OCI-LY3 (cell line): ENCODE results near the gene CNDP1.

ENCODE experiments used
- H2AFZ ChIP-seq: fragments of 200-600, 300-600 bp; shearing (Covaris generic); 2 replicates; pipeline ENCODE4 v1.6.0; 2014; ENCODE audit warnings: antibody characterized with exemption, low read depth, low read length
- H3K27ac ChIP-seq: fragments of 200-600, 300-600 bp; sonication (generic); 2 replicates; pipeline ENCODE4 v1.5.1; 2014; ENCODE audit warnings: mild to moderate bottlenecking, low read length, moderate library complexity, mixed read lengths
- H3K27me3 ChIP-seq: fragments of 200-600, 300-600 bp; sonication (generic); 2 replicates; pipeline ENCODE4 v1.6.1; 2014; ENCODE audit warnings: low read depth, low read length, mixed read lengths
- H3K36me3 ChIP-seq: fragments of 200-600, 300-600 bp; sonication (generic); replicated peaks from 2 replicates; pipeline ENCODE3; 2014; ENCODE audit warnings: low read depth, low read length, mixed read lengths
- H3K4me1 ChIP-seq: fragments of 300-600, 200-600 bp; sonication (generic); 2 replicates; pipeline ENCODE4 v1.6.1; 2014; ENCODE audit warnings: low read length, mixed read lengths
- H3K4me2 ChIP-seq: fragments of 200-600, 300-600 bp; sonication (generic); 2 replicates; pipeline ENCODE4 v1.6.1; 2014; ENCODE audit warnings: low read length, mixed read lengths
- H3K4me3 ChIP-seq: fragments of 300-600, 200-600 bp; sonication (generic); 2 replicates; pipeline ENCODE4 v1.5.1; 2014; ENCODE audit warnings: antibody characterized with exemption, mild to moderate bottlenecking, low read length, moderate library complexity
- H3K79me2 ChIP-seq: fragments of 300-600, 200-600 bp; shearing (Covaris generic); 2 replicates; pipeline ENCODE4 v1.6.1; 2014; ENCODE audit warnings: mild to moderate bottlenecking, low read length, mixed read lengths
- H3K9ac ChIP-seq: fragments of 300-600, 200-600 bp; shearing (Covaris generic); 2 replicates; pipeline ENCODE4 v1.6.0; 2014; ENCODE audit warnings: mild to moderate bottlenecking, low read length, moderate library complexity
- H3K9me3 ChIP-seq: fragments of 200-600, 300-600 bp; shearing (Covaris generic); 2 replicates; pipeline ENCODE4 v1.6.1; 2014; ENCODE audit warnings: low read length, mixed read lengths; ENCODE audit not compliant: insufficient read depth
- H4K20me1 ChIP-seq: fragments of 200-600, 300-600 bp; sonication (generic); 2 replicates; pipeline ENCODE4 v1.6.1; 2016; ENCODE audit warnings: low read length, mixed read lengths; ENCODE audit not compliant: insufficient read depth
- CTCF ChIP-seq: fragments of 200-600, 300-600 bp; sonication (generic); IDR thresholded peaks from 2 replicates; pipeline ENCODE4 v1.5.1; 2014; ENCODE audit warnings: antibody characterized with exemption, low read length, low read depth
- EZH2phosphoT487 ChIP-seq: fragments of 200-600 bp; shearing (Covaris generic); IDR thresholded peaks from 2 replicates; pipeline ENCODE4 v1.6.1; 2018; ENCODE audit warnings: antibody characterized with exemption, mixed run types, low read depth

CNDP1 gene

GRCh38 chr18:74516271-74517235 lies 17.7 kb upstream of the CNDP1 start:
- TF ChIP-seq CTCF: no peak
- Histone ChIP-seq H3K27ac (no peak overlapping the region), H3K4me1 (no peaks in the 10 kb centered on the region), H3K27me3 (no peaks in the 10 kb centered on the region), H3K9me3 (no peaks in the 10 kb centered on the region), H3K4me3 (no peak overlapping the region), H3K4me2 (no peak overlapping the region), H4K20me1 (peaks cover 22% of the 10 kb centered on the region), H3K79me2 (peaks cover 20% of the 10 kb centered on the region; the same call in 1 of the 2 replicates), H2AFZ (no peak overlapping the region), H3K36me3 (peaks cover 90% of the 10 kb centered on the region), H3K9ac (no peak overlapping the region)

- Histone ChIP-seq H3K36me3 (peaks cover 89% of the 10 kb centered on the region), H3K79me2 (peaks cover 17% of the 10 kb centered on the region; the same call in 1 of the 2 replicates), H4K20me1 (peaks cover 22% of the 10 kb centered on the region), H3K4me3 (no peak overlapping the region), H3K27me3 (no peaks in the 10 kb centered on the region), H3K4me2 (no peak overlapping the region), H3K4me1 (no peaks in the 10 kb centered on the region), H3K27ac (no peak overlapping the region), H3K9ac (no peak overlapping the region), H3K9me3 (no peaks in the 10 kb centered on the region), H2AFZ (no peak overlapping the region)
- TF ChIP-seq CTCF (no peak), EZH2phosphoT487 (no peak)
Measured at GRCh38 chr18:74517236-74517630, 17.1 kb upstream of the CNDP1 start.

- Histone ChIP-seq H3K9ac (no peak overlapping the region), H4K20me1 (peaks cover 21% of the 10 kb centered on the region), H2AFZ (no peak overlapping the region), H3K4me3 (no peak overlapping the region), H3K27me3 (no peaks in the 10 kb centered on the region), H3K36me3 (peaks cover 86% of the 10 kb centered on the region), H3K4me1 (no peaks in the 10 kb centered on the region), H3K4me2 (no peak overlapping the region), H3K27ac (no peak overlapping the region), H3K79me2 (peaks cover 9% of the 10 kb centered on the region; the same call in 1 of the 2 replicates), H3K9me3 (no peaks in the 10 kb centered on the region)
- TF ChIP-seq CTCF: no peak
- TF ChIP-seq EZH2phosphoT487: no peak
Measured at GRCh38 chr18:74518456-74519295, 15.6 kb upstream of the CNDP1 start.
